CD4-positive, alpha-beta T cell (primary cell): ENCODE measurements around the gene DPP3. TPM values are rescaled to one million over a fixed set of nuclear protein-coding genes. Genes with fewer than 3 reads are reported as not detected.
A peak's percentile ranks its signal among the peaks of the same experiment; 100 is the strongest.

Experiments used
- ATAC-seq: fragments of 200-7000 bp; cut with Tn5 transposase; one replicate; pipeline ENCODE4 v1.10.0; 2022; ENCODE audit warnings: mild to moderate bottlenecking; ENCODE audit not compliant: poor library complexity
- CTCF ChIA-PET: fragments of 350-600 bp; sonication (Branson Sonifier 250); formaldehyde crosslinking; loops from one replicate; lab custom pipeline; 2021; ENCODE audit warnings: antibody characterized with exemption, inconsistent platforms; lab: Charles Lee
- POLR2A ChIA-PET: fragments of 350-600 bp; sonication (Branson Sonifier 250); formaldehyde crosslinking; loops from one replicate; lab custom pipeline; 2021; ENCODE audit warnings: antibody characterized with exemption, inconsistent platforms; lab: Charles Lee
- DNase-seq, 14 experiments: peaks; one replicate each; pipeline ENCODE4 v3.0.0-alpha.2; 2013 to 2020; ENCODE audit warnings: mixed read lengths in 2 of 14
- H3K27ac ChIP-seq, 2 donors: one replicate each; pipeline versions ENCODE4 v1.5.1 to v1.7.0; 2013; ENCODE audit warnings: low read length in 2 of 2, low read depth in 1 of 2, mild to moderate bottlenecking in 1 of 2
- H3K27me3 ChIP-seq, 2 experiments: 1 replicate in 1 of 2; 2 replicates in 1 of 2; pipeline versions ENCODE4 v1.6.1 to v1.7.0; 2013; ENCODE audit warnings: low read length in 2 of 2, control low read depth in 1 of 2, mild to moderate bottlenecking in 1 of 2, moderate library complexity in 1 of 2; ENCODE audit not compliant: insufficient read depth in 2 of 2, control insufficient read depth in 1 of 2
- H3K36me3 ChIP-seq: one replicate; pipeline ENCODE4 v1.6.1; 2013; ENCODE audit warnings: low read length, control low read depth; ENCODE audit not compliant: insufficient read depth
- H3K4me1 ChIP-seq: one replicate; pipeline ENCODE4 v1.6.1; 2013; ENCODE audit warnings: low read length, control low read depth; ENCODE audit not compliant: insufficient read depth
- H3K4me3 ChIP-seq: one replicate; pipeline ENCODE4 v1.5.1; 2013; ENCODE audit warnings: mild to moderate bottlenecking, low read length, moderate library complexity
- H3K9me3 ChIP-seq, 2 experiments: 1 replicate in 1 of 2; 2 replicates in 1 of 2; pipeline versions ENCODE4 v1.6.1 to v1.7.0; 2013; ENCODE audit warnings: low read length in 2 of 2, mild to moderate bottlenecking in 2 of 2, control low read depth in 1 of 2, moderate library complexity in 1 of 2; ENCODE audit not compliant: control insufficient read depth in 1 of 2, insufficient read depth in 1 of 2
- H3K27ac Mint-ChIP-seq: one replicate; pipeline ENCODE4 v1.8.0; 2020; ENCODE audit warnings: mixed read lengths
- H3K27me3 Mint-ChIP-seq: one replicate; pipeline ENCODE4 v1.8.0; 2021; ENCODE audit warnings: mixed read lengths
- H3K36me3 Mint-ChIP-seq: one replicate; pipeline ENCODE4 v1.8.0; 2021; ENCODE audit warnings: low read depth, mixed read lengths
- H3K4me1 Mint-ChIP-seq: one replicate; pipeline ENCODE4 v1.8.0; 2021; ENCODE audit warnings: low read depth, mixed read lengths
- H3K4me3 Mint-ChIP-seq: one replicate; pipeline ENCODE4 v1.8.0; 2020; ENCODE audit warnings: mild to moderate bottlenecking, mixed read lengths
- H3K9me3 Mint-ChIP-seq: one replicate; pipeline ENCODE4 v1.8.0; 2020; ENCODE audit warnings: mixed read lengths
- CTCF ChIP-seq: fragments of 200-600 bp; IDR thresholded peaks from one replicate; pipeline ENCODE4 v1.8.0; 2022; ENCODE audit warnings: antibody characterized with exemption, mild to moderate bottlenecking
- intact Hi-C, 2 experiments: fragments of 100-400 bp; cut with DNase I in 1 of 2; cut with micrococcal nuclease in 1 of 2; formaldehyde crosslinking; loops; one replicate each; pipeline versions ENCODE4 v1.15.1 to v1.9.0; 2023 to 2025; cut with DNase I, micrococcal nuclease
- total RNA-seq, 174 experiments: library from RNA in 2 of 174; stranded (reverse) in 2 of 174; gene quantifications; one replicate each; pipeline ENCODE4 v1.2.3 and lab custom pipeline; 2021 to 2026

DPP3 gene
- total RNA-seq, 2 experiments from 2014 or later = 16.9 to 17.7 TPM

- ATAC-seq (no peak), DNase-seq (peak in 4 of 14 experiments; percentile 11 to 49 (median 32))
- Mint-ChIP-seq H3K27ac (peak within 1 kb of the TSS; percentile 75), H3K36me3 (peaks cover 22% of the 10 kb centered on the region), H3K4me3 (peak within 1 kb of the TSS; percentile 90), H3K9me3 (no peaks in the 10 kb centered on the region), H3K4me1 (peaks cover 36% of the 10 kb centered on the region), H3K27me3 (no peaks in the 10 kb centered on the region)
- ChIA-PET POLR2A (interaction anchor here (0.9 to 4.8 kb wide), 17 partner anchors 9 to 693 kb away, joined by 3 to 26 read pairs (median 7); partner anchors contain the start of genes BBS1, CTSF, DPP3 and MRPL11), CTCF (interaction anchor here (1.7 to 1.9 kb wide), 2 partner anchors 108 to 132 kb away, joined by 6 to 12 read pairs; partner anchors contain the start of genes MRPL11 and RBM4B)
- no peak for TF ChIP-seq CTCF
- Histone ChIP-seq H3K4me1 (peaks cover 44% of the 10 kb centered on the region), H3K27me3 (no peaks in the 10 kb centered on the region), H3K9me3 (no peaks in the 10 kb centered on the region), H3K36me3 (peaks cover 15% of the 10 kb centered on the region), H3K4me3 (peak within 1 kb of the TSS; percentile 76), H3K27ac (peak within 1 kb of the TSS; percentile 69 to 70)
- intact Hi-C loops = loop anchor here (2.0 kb wide), 2 partner anchors 66 to 80 kb away; partner anchors contain the start of genes DPP3 (in 1 of the 2) and PELI3 (in 1 of the 2)
Measured at GRCh38 chr11:66546368-66546965, 66.2 kb downstream of the DPP3 start, which contains the start of gene ACTN3. Gene ACTN3, plus strand, starts transcription at chr11:66546903. Its CDS starts 35 bp downstream, at chr11:66546938.

- peak overlapping the region; percentile 76 for H3K4me3 ChIP-seq
- TF ChIP-seq CTCF = no peak
- CTCF ChIA-PET = interaction anchor here (1.7 kb wide), 1 partner anchor 108 kb away, joined by 6 read pairs; the partner anchor contains the start of gene MRPL11
- no peaks in the 10 kb centered on the region for H3K9me3 ChIP-seq
- peaks cover 44% of the 10 kb centered on the region for H3K4me1 ChIP-seq
- POLR2A ChIA-PET = interaction anchor here (1.2 to 4.8 kb wide), 12 partner anchors 8 to 175 kb away, joined by 3 to 26 read pairs (median 9); partner anchors contain the start of genes BBS1, CTSF, DPP3 and MRPL11
- Mint-ChIP-seq H3K27me3 (no peaks in the 10 kb centered on the region), H3K4me3 (peak overlapping the region; percentile 90), H3K36me3 (peaks cover 16% of the 10 kb centered on the region), H3K4me1 (peaks cover 30% of the 10 kb centered on the region), H3K9me3 (no peaks in the 10 kb centered on the region), H3K27ac (no peak overlapping the region)
- H3K27me3 ChIP-seq = no peaks in the 10 kb centered on the region
- no peak for ATAC-seq
- DNase-seq = no peak
- no peak overlapping the region for H3K27ac ChIP-seq
- intact Hi-C loops = loop anchor here (2.0 kb wide), 2 partner anchors 66 to 80 kb away; partner anchors contain the start of genes DPP3 (in 1 of the 2) and PELI3 (in 1 of the 2)
- H3K36me3 ChIP-seq = peaks cover 9% of the 10 kb centered on the region
Measured at GRCh38 chr11:66546966-66547661, 66.9 kb downstream of the DPP3 start.

- H3K27ac Mint-ChIP-seq = no peak overlapping the region
- Histone ChIP-seq H3K9me3 (no peaks in the 10 kb centered on the region), H3K27me3 (no peaks in the 10 kb centered on the region), H3K36me3 (peaks cover 4% of the 10 kb centered on the region), H3K4me1 (peaks cover 42% of the 10 kb centered on the region), H3K27ac (no peak overlapping the region), H3K4me3 (no peak overlapping the region)
- H3K9me3 Mint-ChIP-seq = no peaks in the 10 kb centered on the region
- DNase-seq (no peak), ATAC-seq (no peak)
- POLR2A ChIA-PET = interaction anchor here (1.2 to 4.8 kb wide), 2 partner anchors 8 to 91 kb away, joined by 3 to 26 read pairs; partner anchors contain the start of gene RBM4
- TF ChIP-seq CTCF = no peak
- intact Hi-C loops = loop anchor here (2.0 kb wide), 2 partner anchors 67 to 81 kb away; partner anchors contain the start of genes DPP3 (in 1 of the 2) and PELI3 (in 1 of the 2)
- H3K4me3 Mint-ChIP-seq = peak overlapping the region; percentile 51
- H3K4me1 Mint-ChIP-seq = peaks cover 25% of the 10 kb centered on the region
- CTCF ChIA-PET = no interaction called here
- H3K36me3 Mint-ChIP-seq = peaks cover 11% of the 10 kb centered on the region
- H3K27me3 Mint-ChIP-seq = no peaks in the 10 kb centered on the region
Measured at GRCh38 chr11:66547662-66548009, 67.4 kb downstream of the DPP3 start.
